ENCODE data around the gene PPM1N.

- TF ChIP-seq POLR2AphosphoS5 (IDR thresholded peaks at IDR 0.05; ENCODE audit: low read depth, low read length): no peak
- TF ChIP-seq POLR2A (IDR thresholded peaks at IDR 0.05; ENCODE audit: low read depth, low read length): no peak
Observed at GRCh38 chr19:45474606-45475521, 23.4 kb upstream of the PPM1N start.

Data from GM12892 (cell line).